GM12801 (cell line): ENCODE data around the gene PDCD6IP.

Experiments
- TF ChIP-seq, protein P1 (sequence below): IDR thresholded peaks from one replicate; pipeline ENCODE4 v1.5.1; 2011; ENCODE audit warnings: control low read depth; ENCODE audit not compliant: insufficient read length; ENCODE audit errors: extremely low read depth

The PDCD6IP gene

DNA sequence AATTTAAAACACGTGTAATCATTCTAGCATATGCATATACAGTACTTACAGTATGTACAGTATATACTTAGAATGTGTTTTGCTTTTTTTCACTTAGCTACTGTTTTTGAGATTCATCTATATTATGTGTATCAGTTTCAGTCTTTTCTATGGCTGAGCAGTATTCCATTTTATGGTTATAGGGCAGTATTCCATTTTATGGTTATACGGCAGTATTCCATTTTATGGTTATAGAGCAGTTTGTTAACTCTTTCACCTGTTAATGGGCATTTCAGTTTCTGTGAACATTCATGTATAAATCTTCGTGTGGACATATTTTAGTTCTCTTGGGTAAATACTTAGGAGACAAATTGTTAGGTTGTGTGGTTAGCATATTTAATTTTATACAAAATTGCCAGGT is 40.9 kb downstream of the PDCD6IP start:
- TF ChIP-seq, protein P1, sequence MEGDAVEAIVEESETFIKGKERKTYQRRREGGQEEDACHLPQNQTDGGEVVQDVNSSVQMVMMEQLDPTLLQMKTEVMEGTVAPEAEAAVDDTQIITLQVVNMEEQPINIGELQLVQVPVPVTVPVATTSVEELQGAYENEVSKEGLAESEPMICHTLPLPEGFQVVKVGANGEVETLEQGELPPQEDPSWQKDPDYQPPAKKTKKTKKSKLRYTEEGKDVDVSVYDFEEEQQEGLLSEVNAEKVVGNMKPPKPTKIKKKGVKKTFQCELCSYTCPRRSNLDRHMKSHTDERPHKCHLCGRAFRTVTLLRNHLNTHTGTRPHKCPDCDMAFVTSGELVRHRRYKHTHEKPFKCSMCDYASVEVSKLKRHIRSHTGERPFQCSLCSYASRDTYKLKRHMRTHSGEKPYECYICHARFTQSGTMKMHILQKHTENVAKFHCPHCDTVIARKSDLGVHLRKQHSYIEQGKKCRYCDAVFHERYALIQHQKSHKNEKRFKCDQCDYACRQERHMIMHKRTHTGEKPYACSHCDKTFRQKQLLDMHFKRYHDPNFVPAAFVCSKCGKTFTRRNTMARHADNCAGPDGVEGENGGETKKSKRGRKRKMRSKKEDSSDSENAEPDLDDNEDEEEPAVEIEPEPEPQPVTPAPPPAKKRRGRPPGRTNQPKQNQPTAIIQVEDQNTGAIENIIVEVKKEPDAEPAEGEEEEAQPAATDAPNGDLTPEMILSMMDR = no peak

DNA sequence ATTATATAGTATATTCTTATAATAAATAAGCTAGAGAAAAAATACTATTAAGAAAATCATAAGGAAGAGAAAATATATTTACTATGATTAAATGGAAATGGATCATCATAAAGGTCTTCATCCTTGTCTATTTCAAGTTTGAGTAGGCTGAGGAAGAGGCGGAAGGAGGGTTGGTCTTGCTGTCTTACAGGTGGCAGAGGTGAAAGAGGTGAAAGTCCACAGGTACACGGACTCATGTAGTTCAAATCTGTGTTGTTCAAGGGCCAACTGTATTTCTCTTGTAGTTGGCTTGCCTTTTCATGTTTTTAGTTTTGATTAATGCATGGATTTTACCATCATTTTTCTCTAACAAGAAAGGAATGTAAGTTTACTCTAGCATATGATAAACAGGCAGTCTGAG is 41.7 kb downstream of the PDCD6IP start:
- TF ChIP-seq, protein P1 = no peak

DNA sequence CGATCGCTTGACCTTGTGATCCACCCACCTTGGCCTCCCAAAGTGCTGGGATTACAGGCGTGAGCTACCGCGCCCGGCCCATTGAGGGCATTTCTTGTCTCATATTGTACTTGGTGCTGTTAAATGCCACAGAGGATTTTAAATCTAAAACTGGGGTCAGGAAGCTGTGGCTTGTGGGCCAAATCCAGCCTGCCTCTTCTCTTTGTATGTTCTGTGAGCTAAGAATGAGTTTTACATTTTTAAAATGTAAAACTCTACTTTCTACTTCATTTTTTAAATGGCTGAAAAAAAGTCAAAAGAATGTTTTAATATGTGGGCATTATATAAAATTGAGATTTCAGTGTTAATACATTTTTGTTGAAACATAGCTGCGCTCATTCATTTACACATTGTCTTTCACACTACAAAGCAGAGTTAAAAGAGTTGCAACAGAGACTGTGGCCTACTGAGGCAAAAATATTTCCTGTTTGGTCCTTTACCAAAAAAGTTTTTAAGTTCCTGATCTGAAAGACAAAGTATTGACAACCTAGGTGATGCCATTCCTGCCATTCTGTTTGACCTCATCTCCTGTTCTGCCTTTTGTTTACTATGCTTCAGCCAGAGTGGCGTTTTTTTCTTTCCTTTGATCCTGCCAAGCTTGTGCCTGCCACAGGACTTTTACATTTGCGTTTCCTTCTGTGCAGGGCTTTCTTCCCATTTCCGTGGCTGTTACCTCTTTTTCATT is 50.4 kb downstream of the PDCD6IP start:
- TF ChIP-seq, protein P1 = no peak

DNA sequence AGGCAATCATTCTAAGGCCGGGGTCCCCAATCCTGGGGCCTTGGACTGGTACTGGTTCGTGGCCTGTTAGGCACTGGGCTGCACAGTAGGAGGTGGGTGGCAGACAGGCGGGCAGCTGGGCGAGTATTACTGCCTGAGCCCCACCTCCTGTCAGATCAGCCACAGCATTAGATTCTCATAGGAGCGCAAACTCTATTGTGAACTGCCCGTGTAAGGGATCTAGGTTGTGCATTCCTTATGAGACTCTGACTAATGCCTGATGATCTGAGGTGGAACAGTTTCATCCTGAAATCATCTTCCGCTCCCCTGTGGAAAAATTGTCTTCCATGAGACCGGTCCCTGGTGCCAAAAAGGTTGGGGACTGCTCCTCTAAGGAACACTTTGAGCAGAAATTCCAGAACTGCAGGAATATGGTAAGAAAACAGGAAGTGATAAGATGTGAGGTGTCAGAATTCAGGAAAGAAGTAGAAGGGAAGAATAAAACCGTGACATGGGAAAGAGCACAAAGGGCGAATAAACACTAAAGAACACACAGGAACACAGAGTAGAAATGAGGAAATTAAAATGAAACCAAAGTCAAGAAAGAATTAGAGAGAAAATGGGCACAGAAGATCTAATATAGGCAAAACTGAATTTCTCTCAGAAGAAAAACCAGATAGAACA is 57.6 kb downstream of the PDCD6IP start:
- TF ChIP-seq, protein P1 = no peak

DNA sequence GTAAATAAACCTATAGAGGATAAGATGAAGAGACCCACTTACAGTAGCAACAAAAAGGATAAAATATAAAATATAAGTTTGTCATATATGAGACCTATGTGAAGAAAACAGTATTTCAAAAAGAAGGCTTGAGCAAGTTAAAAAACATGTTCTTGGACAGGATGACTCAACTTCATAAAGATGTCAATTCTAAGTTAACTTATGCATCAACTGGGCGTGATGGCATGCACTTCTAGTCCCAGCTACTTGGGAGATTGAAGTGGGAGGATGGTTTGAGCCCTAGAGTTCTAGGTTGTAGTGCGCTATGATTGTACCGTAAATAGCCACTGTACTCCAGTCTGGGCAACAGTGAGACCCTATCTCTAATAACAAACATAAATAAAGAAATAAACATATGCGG is 59.7 kb downstream of the PDCD6IP start:
- TF ChIP-seq, protein P1 = no peak

DNA sequence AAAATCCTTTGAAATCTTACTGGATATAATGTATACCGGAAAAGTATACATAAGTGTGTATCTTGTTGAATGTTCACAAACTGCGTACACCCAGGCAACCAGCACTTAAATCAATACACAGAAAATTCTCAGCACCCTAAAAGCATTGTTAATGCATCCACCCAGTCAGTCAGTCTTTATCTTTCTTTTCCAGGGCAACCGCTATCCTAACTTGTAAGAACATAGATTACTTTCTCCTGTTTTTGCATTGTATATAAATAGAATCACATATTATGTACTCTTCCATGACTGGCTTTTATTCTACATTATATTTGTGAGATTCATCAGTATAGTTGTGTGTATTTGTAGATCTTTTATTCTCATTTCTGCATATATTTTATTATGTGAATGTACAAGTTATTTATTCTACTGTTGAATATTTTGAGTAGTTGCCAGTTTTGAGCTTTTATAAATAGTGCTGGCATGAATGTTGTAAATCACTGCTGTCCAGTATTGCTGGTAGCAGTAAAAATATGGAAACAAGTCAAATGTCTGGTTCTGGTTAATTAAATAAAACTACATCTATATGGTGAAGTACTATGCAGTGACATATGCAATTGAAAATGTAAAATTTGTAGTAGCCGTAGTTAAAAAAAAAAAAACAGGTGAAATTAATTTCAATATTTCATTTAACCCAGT is 62.1 kb downstream of the PDCD6IP start:
- TF ChIP-seq, protein P1 = no peak

DNA sequence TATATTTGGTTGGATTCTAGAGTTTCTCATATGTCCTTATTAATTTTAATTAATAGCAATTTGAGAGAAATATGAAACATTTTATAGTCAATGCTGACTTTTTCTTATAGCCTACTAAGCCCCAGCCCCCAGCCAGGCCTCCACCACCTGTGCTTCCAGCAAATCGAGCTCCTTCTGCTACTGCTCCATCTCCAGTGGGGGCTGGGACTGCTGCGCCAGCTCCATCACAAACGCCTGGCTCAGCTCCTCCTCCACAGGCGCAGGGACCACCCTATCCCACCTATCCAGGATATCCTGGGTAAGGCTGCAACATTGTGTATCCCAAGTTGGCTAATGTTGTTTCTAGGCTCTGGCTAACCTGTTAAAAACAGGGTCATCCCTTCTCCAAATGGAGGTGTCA is 66.7 kb downstream of the PDCD6IP start:
- TF ChIP-seq, protein P1 = no peak
